GM19455 (cell line): ENCODE results near the gene TSC2.

ENCODE experiments used
- ATAC-seq: cut with Tn5 transposase; IDR thresholded peaks from one replicate; pipeline ENCODE4 v1.9.1; 2021; ENCODE audit not compliant: unreplicated experiment

Gene TSC2

DNA sequence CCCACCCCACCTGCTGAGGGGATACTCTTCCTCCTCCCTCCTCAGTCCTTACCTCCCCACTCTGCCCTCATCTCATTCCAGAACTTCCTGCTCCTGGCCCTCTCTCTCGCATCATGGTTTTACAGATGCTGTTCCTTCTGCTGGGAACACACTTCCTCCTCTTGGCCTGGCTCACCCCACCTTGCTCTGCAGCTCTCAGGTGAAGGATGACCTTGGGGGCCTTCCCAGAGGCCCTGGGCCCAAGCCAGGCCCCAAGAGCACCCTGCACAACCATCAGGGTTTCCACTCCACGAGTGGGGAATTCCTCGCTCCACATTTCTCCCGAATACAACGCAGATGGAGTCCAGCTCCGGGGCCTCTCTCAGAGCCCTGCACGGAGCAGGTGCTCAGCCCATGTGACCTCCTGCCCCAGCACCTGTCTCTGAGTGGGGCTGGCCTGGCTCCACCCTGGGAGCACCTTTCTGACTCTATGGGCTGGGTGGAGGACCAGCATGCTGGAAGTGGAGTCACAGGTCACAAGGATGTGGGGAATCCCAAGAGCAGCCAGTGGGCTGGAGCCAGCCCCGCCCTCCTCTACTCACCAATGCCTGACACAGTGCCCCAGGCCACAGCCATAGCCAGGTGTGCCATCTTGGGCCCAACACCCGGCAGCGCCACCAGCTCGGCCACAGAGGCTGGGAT, 4.7 kb upstream of the TSC2 start:
- no peak for ATAC-seq

DNA sequence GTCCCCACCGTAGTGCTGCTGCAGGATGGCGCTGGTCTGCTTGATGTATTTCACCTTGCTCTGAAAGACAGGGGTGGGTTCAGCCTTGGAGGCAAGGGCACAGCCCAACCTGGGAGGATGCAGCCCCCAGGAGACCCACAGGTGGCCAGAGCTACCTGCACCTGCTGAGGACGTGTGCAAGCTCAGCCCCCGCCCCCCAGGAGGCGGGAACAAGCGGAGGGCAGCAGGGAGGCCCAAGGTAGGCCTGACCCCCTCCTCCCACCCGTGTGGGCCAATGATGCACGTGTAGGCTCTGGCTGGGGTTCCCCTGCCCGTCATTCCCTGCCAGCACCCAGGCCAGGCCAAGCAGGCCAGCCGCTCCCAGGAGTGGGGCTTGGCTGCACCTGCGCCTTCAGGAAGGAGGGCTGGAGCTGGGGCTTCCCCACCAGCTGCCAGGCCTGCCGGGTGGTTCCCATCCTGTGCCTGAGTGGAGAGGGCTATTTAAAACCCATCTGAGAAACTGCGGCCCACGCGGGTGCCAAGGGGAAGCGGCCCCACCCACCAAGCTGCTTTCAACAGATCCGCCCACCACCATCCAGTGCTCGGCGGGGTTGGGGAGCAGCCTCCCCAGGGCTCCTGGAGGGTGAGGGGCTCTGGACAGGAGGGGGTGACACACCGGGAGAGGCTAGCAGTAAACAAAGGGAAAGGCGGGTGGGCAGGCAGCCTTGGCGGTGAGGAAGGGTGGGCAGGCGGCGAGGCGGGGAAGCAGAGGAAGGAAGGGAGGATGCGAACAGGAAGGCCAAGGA, 3.9 kb upstream of the TSC2 start:
- no peak for ATAC-seq

GRCh38 chr16:2044541-2044940, 3.2 kb upstream of the TSC2 start:
- ATAC-seq = no peak

DNA sequence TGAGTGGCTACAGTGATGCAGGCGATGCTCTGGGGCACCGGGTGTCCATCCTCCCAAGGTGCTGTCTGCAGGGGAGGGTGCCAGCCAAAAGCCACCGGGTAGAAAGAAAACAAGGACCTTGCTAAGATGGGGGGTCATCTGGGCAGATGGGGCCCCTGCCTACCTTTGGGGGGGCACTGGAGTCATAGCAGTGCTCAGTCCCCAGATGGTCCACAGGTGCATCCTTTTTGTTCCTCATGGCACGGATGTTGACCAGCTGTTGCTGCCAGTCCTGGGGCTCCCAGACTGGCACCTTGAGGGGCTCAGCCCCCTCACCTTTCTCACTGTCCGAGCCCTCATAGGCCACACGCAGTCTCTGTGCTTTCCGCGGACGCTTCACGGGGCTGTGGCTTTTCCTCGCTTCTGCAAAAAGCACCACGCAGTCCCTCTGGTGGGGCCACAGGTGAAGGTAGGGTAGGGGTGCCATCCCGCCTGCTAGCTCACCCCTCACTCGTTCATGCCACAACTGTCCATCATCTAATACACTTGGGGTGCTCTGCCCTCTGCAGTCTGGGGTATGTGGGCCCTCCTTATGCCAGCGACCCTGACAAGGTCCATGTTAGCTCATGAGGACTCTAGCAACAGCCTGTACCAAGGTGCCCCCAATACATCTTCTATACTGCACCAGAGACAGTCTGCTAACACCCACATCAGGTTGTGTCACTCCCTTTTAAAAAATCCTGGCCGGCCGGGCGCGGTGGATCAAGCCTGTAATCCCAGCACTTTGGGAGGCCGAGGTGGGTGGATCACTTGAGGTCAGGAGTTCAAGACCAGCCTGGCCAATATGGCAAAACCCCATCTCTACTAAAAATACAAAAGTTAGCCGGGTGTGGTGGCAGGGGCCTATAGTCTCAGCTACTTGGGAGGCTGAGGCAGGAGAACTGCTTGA, 1.6 kb upstream of the TSC2 start:
- ATAC-seq = no peak

- ATAC-seq = no peak
These were observed 874 bp upstream of the TSC2 start for GRCh38 chr16:2046893-2047329.

- no peak for ATAC-seq
These were observed 345 bp downstream of the TSC2 start for GRCh38 chr16:2048116-2048543.

DNA sequence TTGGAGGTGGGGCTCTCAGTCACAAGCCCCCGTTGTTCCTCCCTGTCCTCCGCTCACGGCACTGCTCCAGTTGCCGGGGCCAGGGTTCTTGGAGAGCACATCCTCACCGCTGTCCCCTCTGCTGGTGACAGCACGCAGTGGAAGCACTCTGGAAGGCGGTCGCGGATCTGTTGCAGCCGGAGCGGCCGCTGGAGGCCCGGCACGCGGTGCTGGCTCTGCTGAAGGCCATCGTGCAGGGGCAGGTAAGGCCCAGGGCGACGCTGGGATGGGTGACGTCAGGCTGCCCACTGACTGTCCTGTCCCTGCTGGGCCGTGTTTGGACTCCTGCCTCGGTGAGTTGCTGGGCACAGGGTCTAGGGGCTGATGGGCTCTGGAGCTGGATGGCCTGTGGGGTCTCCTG, 5.4 kb downstream of the TSC2 start:
- no peak for ATAC-seq

- no peak for ATAC-seq
These were observed 6.1 kb downstream of the TSC2 start for GRCh38 chr16:2053897-2054296.

DNA sequence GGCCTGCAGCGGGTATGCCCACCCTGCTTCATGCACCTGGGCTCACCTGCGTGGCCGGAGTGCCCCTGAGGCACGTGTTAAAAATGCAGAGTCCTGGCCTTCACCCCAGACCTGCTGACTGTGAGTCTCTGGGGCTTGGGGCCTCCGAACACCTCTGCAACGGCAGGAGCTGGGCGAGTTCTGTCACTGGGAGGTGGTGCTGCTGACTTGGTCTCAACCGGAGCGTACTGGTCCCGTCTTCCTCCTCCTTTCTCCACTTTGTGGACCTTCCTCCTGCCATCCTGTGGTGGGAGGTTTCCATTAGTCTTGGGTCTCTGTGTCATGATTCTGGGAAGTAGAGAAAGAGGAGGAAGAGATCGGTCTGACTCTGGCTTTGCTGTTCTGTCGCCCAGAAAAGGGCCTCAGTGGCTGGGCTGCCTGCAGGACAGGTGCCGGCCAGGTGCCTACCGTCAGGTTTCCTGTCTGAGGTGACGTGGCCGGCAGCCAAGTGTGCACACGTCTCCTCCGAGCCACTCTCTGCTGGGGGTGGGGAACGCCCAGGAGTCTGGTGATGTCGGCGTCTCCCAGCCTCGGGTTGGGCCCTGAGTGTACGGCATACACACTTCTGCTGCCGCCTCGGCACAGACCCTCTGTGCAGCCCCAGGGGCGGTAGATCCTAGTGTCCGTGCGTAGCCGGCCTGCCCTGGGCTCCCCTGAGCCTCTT, 6.9 kb downstream of the TSC2 start:
- ATAC-seq = no peak

DNA sequence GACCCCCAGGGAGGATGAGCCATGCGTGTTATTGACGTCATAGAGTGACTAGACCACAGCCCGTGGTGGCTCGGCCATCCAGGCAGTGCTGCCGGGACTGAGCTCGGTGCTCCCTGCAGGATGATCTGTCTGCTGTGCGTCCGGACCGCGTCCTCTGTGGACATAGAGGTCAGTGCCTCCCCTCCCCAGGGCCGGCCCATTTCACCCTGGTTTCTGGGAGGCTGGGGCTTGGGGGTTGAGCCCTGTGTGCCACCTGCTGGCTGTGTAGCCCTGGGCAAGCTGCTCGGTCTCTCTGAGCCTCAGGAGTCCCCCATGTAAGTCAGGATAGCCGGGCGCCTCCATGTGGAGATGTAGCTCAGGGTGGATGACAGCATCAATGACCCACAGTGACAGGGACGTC, 8.3 kb downstream of the TSC2 start:
- no peak for ATAC-seq

DNA sequence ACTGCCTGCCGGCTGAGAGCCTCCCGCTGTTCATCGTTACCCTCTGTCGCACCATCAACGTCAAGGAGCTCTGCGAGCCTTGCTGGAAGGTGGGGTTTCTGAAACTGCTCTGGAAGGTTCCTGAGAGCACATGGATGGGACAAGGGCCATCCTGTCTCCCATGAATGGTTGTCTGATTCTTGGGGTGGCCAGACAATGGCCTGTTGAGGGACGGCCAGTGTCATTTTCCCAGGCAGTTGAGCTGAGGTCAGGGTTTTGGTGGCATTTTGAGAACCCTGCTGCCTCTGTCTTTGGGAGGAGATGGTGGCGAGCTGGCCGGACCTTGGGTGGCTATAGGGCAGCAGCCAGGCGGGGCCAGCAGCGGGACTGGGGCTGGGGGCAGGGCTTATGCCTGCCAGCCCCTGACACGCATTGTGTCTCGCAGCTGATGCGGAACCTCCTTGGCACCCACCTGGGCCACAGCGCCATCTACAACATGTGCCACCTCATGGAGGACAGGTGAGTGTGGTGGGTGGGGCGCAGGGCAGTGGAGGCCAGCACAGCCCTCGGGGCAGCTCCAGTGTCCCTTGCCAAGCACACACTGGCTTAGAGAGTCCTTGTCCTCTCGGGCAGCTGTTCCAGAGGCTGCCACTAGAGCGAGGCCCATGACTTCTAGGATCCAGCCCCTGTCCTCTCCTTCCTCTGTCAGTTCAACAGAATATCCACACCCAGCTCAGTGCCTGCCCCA, 9.1 kb downstream of the TSC2 start:
- no peak for ATAC-seq

DNA sequence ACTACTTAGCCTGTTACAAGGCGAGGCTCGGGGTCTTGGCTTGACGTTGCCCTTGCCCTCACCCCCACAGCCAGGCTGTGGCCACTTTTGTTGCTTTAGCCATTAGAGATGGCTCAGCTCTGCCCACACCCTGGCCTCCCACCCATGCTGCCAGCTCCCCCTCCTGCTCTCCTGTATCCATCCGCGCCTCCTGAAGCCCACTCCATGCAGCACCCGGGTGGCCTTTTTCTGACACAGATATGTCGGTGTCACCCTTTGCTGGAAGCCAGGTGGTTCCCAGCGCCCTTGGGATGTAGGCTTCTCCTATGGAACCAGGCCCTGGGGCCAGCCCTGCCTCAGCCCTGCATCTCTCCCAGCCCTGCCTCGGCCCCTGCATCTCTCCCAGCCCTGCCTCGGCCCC, 9.7 kb downstream of the TSC2 start:
- no peak for ATAC-seq

DNA sequence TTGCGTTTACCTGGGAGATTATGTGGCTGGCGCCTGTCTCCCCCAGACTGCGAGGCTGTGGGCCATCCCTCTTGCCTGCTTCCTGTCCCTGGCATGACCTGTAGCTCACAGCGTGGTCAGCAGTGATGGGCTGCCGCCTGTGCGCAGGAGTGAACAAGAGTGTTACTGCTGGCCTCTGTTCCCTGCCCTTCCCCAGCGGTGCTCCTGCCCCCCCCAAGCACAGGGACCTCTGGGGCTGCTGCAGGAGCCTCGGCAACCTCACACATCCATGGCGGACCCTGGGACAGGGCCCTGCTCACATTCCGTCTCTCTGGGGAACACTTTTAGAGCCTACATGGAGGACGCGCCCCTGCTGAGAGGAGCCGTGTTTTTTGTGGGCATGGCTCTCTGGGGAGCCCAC, 10.6 kb downstream of the TSC2 start:
- no peak for ATAC-seq

DNA sequence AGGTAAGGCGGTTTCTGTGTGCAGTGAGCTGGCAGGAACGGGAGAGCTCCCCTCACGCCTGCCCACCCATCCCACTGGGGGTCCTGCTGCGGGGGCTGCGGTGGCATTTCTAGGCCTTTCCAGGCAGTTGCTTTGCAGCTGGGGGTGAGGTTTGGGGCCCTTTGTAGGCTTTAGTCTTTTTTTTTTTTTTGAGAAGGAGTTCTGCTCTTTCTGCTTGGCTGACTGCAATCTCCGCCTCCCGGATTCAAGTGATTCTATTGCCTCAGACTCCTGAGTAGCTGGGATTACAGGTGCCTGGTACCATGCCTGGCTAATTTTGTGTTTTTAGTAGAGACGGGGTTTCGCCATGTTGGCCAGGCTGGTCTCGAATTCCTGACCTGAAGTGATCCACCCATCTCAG, 11.1 kb downstream of the TSC2 start:
- ATAC-seq = no peak

DNA sequence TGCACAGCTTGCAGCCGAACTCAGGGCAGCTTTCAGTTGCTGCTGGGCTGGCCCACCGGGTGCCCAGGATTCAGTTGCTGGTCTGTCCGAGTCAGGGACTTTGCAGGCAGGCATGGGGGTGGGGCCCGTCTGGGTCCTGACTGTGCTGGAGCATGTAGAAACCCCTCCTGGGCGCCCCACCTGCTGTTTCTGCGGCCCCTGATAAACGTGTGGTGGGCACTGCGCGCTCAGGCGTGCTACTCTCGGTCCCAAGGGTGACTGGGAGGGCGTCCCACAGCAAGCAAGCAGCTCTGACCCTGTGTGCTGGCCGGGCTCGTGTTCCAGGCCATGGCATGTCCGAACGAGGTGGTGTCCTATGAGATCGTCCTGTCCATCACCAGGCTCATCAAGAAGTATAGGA, 12.6 kb downstream of the TSC2 start:
- no peak for ATAC-seq

DNA sequence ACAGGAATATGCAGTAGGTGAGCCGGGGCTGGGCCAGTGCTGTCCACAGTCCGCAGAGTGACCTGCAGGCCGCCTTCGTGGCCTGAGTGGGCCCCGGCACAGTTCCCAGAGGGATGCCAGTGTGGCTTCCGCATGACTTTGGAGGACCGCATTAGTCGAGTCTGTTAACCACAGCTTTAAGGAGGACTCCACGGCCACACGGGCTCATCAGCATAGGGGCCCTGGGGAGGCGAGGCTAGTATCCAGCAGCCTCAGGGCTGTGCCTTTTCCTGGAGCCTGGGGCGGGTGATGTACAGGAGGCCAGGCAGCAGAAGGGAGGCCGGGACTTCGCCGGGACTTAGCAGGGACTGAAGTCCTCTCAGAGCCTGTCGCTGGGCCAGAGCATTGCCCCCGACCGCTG, 13.2 kb downstream of the TSC2 start:
- ATAC-seq = no peak

DNA sequence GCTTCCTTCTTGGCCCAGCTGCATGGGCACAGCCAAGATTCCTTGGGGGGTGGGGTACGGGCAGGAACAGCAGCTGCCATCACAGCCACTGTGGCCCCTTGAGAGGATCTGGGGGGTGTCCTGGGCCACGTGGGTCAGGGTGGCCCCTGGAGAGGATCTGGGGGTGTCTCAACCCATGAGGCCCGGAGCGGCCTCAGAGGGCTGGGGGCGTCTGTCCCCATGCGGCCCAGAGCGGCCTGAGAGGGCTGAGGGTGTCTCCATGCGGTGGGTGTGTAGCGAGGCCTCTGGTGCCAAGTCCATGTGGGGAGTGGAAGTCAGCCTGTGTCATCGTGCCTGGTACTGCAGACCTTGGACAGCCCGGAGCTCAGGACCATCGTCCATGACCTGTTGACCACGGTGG, 13.7 kb downstream of the TSC2 start:
- ATAC-seq = no peak

GRCh38 chr16:2062801-2063200, 15.0 kb downstream of the TSC2 start:
- no peak for ATAC-seq

GRCh38 chr16:2063861-2064260, 16.1 kb downstream of the TSC2 start:
- ATAC-seq = no peak

DNA sequence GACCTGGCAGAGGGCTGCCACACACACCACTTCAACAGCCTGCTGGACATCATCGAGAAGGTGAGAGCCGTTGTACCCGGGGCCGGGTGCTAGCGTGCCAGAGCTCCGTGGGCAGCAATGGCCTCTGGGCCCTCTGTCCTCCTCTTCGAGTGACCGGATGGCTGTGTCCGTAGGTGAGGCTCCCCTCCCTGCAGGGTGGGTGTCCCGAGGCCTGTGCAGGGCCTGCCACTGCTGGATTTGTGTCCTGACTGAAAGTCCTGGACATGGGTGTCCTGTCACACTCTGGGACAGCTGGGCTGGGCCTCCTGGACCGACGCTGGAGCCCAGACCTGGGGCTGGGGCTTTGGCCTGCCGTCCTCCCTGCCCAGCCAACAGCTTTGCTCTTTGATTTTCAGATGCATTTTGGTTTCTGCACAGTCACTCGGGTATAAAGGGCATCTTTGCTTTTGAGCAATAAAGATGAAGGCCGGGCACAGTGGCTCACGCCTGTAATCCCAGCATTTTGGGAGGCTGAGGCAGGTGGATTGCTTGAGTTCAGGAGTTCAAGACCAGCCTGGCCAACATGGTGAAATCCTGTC, 16.7 kb downstream of the TSC2 start:
- no peak for ATAC-seq
